Metanephros (tissue), 1 donor: ENCODE data around the gene HPS4. TPM values are rescaled to one million over a fixed set of nuclear protein-coding genes. Genes with fewer than 3 reads are reported as not detected.

ENCODE experiments used
- total RNA-seq: library from RNA; depleted of rRNA; stranded (reverse); fragments of >200 nt; gene quantifications from one replicate; pipeline ENCODE4 v1.2.3, GENCODE V29; 2014

HPS4 gene
- 45.5 TPM for total RNA-seq

DNA sequence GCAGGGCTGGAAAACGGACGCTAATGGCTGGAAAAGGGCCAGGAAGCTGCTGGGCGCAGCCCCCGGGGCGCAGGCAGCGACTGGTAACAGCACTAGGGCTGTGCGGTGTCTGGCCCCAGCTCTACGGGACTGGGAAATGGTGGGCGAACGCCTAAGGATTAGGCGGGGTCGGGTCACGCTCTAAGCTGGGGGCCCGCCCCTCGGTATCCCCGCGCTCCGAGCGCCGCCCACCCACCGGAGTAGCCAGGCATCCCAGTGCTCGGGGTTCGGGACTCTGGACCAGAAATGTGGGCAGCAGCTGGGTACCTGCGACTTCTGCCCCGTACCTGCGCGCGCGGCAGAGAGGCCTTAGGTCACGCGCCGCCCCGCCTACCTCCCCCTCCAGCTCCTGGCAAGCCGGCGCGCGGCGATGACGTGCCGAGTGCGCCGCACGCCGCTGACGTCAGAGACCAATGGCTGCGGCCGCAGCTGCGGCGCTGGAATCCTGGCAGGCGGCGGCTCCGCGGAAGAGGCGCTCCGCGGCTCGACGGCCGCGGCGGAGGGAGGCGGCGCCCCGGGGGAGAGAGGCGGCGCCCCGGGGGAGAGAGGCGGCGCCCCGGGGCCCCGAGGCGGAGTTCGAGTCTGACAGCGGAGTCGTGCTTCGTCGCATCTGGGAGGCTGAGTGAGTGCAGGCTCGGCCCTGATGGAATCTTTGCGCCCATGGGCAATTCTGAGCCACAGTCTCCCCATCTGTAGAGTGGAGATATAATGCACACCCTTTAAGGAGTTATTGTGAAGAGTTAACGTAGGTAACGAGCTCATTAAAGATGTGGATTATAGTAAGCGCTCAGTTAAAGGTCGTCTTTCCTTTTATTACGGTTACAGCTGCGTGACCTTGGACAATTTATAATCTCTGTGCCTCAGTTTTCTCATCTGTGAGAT is at the start of gene HPS4, which contains the start of gene SRRD:
Gene HPS4, minus strand, starts transcription at position 345 of the 921 bp plus-strand sequence. CDS start 2,021 bp downstream, outside the sequence.
Gene SRRD, plus strand, starts transcription at position 439 of the 921 bp plus-strand sequence. Its CDS starts 14 bp downstream, at position 453.

DNA sequence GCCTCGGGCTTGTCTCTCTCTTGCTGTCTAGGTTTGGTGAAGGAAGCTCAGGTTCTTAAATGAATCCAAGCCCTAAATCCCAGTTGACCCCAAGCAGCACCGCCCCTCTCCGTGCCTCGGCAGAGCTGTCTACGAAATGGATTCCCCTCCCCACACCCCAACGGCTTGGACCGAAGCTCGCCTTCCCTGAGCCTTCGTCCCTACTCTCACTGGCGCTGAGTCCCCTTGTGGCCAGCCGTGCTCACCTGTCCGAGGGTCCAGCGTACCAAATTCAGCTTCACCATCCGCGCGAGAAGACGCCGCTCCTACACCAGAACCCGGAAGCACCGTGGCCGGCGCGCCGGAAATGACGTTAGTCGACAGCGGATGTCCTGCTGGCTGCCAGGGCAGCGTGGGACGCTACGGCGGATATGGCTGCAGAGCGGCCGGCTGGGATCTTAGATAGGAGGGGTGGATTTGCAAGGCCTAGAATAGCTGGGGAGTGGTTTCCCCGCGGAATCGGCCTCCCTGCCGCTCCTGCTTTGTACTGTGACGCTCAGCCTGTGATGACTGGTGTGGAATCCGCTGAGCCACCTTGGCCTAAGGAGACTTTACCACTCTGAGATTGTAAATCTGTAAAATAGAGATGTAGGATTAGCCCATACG is 28.7 kb upstream of the HPS4 start, which contains the start of gene TFIP11:
Gene TFIP11, minus strand, starts transcription at position 325 of the 645 bp plus-strand sequence. CDS start 2,201 bp downstream, outside the sequence.

DNA sequence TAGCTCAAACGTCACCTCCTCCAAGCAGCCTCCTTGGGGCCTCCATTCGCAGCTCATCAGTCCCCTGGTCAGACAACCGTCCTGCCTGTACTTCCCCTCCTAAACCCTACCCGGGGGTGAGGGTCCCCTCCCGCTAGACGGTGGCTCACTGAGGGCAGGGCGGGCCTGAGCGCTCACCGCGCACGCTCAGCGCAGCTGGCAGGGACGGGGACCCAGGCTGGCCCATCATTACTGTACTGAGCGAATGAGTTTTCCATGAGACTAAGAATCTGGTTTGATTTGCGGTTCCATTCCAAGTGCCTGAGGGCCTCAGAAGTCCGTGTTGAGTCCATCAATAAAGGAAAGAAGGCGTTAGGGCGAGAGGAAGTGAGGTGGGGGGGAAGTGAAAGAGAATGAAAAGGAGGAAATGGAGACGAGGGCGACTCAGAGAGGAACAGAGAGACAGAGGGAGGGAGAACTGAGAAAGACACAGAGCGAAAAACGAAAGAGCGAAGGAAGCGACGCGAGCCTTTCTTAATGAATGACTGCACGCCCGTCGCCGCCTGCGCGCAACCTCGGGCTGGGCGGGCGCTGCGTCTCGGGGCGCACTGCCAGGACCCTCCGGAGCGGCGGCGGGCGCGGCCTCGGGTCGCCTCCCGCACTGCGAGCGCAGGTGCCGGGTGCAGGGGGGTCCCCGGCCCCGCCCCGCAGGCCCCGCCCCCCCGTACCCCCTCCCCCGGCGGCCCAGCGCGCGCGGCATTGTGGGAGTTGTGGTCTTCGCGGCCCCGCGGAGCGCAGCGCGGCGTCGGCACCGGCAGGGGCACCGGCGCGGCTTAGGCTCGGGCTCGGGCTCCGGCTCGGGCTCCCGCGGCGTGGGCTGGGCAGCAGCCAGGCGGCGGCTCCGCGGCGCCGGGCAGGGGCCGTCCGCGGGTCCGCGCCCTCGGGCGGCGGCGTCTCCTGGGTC is 54.8 kb downstream of the HPS4 start, which contains the start of gene ASPHD2:
Gene ASPHD2, plus strand, starts transcription at position 746 of the 943 bp plus-strand sequence. CDS start 4,356 bp downstream, outside the sequence.

Other genes with a start within 250 kb of the HPS4 start
- gene ASPHD2, start 54.5 kb downstream of the HPS4 start, total RNA-seq: 2.7 TPM
- 16.3 TPM for gene SRRD, start 94 bp upstream of the HPS4 start, total RNA-seq
- 22.8 TPM for gene TFIP11, start 28.7 kb upstream of the HPS4 start, total RNA-seq
- gene TPST2, start 106.3 kb upstream of the HPS4 start, total RNA-seq: 48.9 TPM
- 0.70 TPM for gene CRYBB1, start 134.2 kb upstream of the HPS4 start, total RNA-seq
- gene CRYBA4, start 138.2 kb upstream of the HPS4 start, total RNA-seq: not detected
- gene MIAT, start 173.8 kb upstream of the HPS4 start, total RNA-seq: 2.6 TPM